Activated naive CD4-positive, alpha-beta T cell treated with anti-CD3 and anti-CD28 coated beads, Interleukin-2, amount 50 U/mL, for 72 hours (primary cell): ENCODE measurements around the gene APPBP2. TPM values are rescaled to one million over a fixed set of nuclear protein-coding genes. Genes with fewer than 3 reads are reported as not detected.
A peak's percentile ranks its signal among the peaks of the same experiment; 100 is the strongest.
"Not testable (repeated sequence)": the region's sequence is repeated elsewhere in the genome, so short reads cannot be mapped to it uniquely, and the experiment has no call there.

Experiments
- ATAC-seq, 2 donors: fragments of 150-1000 bp; cut with Tn5 transposase; 2 replicates each; pipeline ENCODE4 v1.10.0; 2021; ENCODE audit warnings: mild to moderate bottlenecking in 2 of 2, moderate library complexity in 2 of 2
- DNase-seq, 2 donors: peaks; one replicate each; pipeline ENCODE4 v3.0.0; 2021 to 2022; ENCODE audit warnings: low spot score in 2 of 2
- H3K27ac Mint-ChIP-seq, 2 donors: one replicate each; pipeline ENCODE4 v1.8.0; 2022; ENCODE audit warnings: mild to moderate bottlenecking in 2 of 2, mixed read lengths in 2 of 2
- H3K36me3 Mint-ChIP-seq, 2 donors: one replicate each; pipeline ENCODE4 v1.8.0; 2022; ENCODE audit warnings: mixed read lengths in 2 of 2
- H3K9me3 Mint-ChIP-seq, 2 donors: one replicate each; pipeline ENCODE4 v1.8.0; 2022; ENCODE audit warnings: mixed read lengths in 2 of 2
- total RNA-seq, 2 donors: library from RNA; stranded (reverse); gene quantifications; one replicate each; pipeline ENCODE4 v1.2.3, GENCODE V29; 2022

The APPBP2 gene
- total RNA-seq, 2 donors from 2014 or later = 24.5 to 28.8 TPM

DNA sequence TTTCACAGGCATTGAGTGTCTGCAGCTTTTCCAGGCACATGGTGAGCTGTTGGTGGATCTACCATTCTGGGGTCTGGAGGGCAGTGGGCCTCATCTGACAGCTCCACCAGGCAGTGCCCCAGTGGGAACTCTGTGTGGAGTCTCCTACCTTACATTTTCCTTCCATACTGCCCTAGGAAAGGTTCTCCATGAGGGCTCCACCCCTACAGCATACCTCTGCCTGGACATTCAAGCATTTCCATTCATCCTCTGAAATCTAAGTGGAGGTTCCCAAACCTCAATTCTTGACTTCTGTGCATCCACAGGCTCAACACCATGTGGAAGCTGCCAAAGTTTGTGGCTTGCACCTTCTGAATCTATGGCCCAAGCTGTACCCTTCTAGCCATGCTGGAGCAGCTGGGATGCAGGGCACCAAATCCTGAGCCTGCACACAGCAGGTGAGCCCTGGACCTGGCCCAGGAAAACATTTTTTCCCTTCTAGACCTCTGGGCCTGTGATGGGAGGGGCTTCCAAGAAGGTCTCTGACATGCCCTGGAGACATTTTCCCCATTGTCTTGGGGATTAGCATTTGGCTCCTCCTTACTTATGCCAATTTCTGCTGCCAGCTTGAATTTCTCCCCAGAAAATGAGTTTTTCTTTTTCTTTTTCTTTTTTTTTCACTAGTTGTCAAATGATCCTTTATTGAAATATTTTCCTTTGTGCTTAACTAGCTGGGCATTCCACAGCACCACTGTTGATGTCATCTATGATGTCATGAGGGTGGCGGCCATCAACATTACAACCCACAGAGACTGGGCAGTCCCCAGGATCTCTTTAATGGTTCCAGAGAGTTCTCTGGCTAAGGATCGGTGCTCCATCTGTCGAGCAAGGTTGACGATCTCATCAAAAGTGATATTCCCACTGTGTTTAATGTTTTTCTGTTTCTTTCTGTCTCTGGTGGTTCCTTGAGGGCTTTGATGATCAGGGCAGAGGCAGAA is 92.7 kb downstream of the APPBP2 start:
- not testable (repeated sequence) for H3K9me3 Mint-ChIP-seq, ATAC-seq, H3K36me3 Mint-ChIP-seq, DNase-seq
- H3K27ac Mint-ChIP-seq = peak overlapping the region; percentile 9 to 35

DNA sequence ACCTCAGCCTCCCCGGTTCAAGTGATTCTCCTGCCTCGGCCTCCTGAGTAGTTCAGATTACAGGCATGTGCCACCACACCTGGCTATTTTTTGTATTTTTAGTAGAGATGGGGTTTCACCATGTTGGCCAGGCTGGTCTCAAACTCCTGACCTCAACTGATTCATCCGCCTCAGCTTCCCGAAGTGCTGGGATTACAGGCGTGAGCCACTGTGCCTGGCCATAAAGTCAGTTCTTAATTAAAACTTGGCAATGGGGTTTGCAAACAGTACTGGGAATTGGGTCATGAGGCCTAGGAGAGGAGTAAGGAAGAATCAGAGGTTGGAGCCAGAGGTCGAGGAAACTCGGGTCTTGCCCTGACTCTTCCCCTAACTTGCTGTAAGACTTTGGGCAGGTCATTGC is 95.5 kb downstream of the APPBP2 start:
- not testable (repeated sequence) for H3K9me3 Mint-ChIP-seq, H3K27ac Mint-ChIP-seq, ATAC-seq, DNase-seq, H3K36me3 Mint-ChIP-seq

DNA sequence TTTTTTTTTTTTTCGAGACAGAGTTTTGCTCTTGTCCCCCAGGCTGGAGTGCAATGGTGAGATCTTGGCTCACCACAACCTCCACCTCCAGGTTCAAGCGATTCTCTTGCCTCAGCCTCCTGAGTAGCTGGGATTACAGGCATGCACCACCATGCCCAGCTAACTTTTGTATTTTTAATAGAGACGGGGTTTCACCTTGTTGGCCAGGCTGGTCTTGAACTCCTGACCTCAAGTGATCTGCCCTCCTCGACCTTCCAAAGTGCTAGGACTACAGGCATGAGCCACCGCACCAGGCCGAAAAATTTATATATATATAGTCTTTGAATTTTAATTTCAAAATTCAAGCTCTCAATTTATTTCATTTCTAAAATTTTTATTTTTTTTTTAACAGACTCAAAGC is 97.6 kb downstream of the APPBP2 start:
- ATAC-seq, H3K27ac Mint-ChIP-seq, H3K9me3 Mint-ChIP-seq, DNase-seq, H3K36me3 Mint-ChIP-seq: not testable (repeated sequence)

DNA sequence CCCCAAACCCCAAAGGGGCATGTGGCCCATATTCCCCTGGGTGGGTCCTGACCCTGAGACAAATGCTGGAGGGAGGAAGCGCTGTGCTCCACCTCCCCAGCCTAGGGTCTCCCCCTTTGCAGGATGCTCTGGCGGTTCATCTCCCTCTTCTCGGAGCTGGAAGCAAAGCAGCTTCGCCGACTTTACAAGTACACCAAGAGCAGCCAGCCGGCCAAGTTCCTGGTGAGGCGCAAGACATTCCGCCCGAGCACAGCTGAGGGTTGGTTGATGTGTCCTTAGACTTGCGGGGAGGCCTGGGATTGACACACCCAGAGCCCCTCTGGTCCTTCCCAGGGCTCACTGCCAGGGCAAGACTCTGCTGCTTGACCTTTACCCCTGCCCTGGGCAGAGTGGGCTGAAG is 99.4 kb downstream of the APPBP2 start:
- DNase-seq (no peak), ATAC-seq (no peak)
- H3K27ac Mint-ChIP-seq = no peak overlapping the region
- H3K9me3 Mint-ChIP-seq = no peaks in the 10 kb centered on the region
- H3K36me3 Mint-ChIP-seq = no peaks in the 10 kb centered on the region

DNA sequence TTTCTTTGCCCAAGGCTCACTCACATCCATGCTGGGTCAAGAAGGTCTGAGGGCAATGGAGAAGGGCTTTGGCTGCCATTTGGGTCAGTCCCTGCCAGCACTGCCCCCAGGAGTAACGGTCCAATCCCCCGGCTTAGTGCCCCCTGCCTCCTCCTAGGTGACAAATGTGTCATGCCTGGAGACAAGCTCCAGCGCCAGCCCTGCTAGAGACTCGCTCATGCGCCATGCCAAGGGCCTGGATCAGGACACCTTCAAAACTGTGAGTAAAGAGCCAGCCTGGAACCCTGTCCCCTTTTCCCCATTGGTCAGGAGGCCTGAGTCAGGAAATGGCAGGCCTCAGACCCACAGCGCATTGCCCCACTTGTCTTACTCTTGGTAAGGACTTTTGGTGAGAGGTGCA is 100.4 kb downstream of the APPBP2 start:
- ATAC-seq = no peak
- no peaks in the 10 kb centered on the region for H3K9me3 Mint-ChIP-seq
- no peak overlapping the region for H3K27ac Mint-ChIP-seq
- no peaks in the 10 kb centered on the region for H3K36me3 Mint-ChIP-seq
- DNase-seq = no peak

DNA sequence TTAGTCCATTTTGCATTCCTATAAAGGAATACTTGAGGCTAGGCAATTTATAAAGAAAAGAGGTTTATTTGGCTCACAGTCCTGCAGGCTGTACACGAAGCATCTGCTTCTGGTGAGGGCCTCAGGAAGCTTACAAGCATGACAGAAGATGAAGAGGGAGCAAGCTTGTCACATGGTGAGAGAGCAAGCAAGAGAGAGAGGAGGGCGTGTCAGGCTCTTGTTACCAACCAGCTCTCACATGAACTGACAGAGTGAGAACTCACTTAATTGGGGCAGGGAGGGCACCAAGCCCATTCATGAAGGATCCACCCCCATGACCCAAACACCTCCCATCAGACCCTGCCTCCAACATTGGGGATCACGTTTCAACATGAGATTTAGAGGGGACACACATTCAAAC is 102.2 kb downstream of the APPBP2 start:
- no peaks in the 10 kb centered on the region for H3K36me3 Mint-ChIP-seq
- no peak for DNase-seq

DNA sequence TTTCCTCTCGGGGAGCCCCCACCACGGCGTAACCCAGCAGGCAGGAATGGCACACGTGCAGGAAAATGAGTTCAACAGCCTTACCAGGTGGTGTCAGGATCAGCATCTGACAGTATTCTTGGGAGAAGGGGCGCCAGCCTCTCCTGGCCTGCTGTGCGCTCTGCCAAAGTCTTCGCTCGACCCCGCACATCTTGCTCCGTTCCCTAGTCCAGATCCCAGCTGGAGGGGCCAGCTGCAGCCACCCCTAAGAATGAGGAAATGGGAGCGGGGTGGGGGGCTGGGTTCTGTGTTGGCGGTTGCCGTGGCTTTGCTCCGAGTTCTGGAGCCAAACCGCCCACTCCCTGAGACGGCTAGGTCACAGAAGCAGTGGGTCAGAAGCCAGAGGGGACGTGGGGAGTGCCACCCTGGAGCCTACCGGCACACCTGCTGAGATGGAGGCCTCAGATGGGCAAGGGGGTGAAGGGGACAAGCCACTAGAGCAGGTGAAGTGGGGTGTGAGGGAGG is 103.8 kb downstream of the APPBP2 start, which contains the start of gene CHCT1:
CHCT1 (plus strand) TSS at position 328 of the 504 bp plus-strand sequence; CDS start at position 432, 104 bp downstream.
- H3K36me3 Mint-ChIP-seq = no peaks in the 10 kb centered on the region
- DNase-seq (no peak), ATAC-seq (no peak)
- H3K9me3 Mint-ChIP-seq = peaks cover 0 to 4% of the 10 kb centered on the region in 2 donors
- peak within 1 kb of the TSS; percentile 80 to 84 for H3K27ac Mint-ChIP-seq

More for the DNA sequence above, 102.2 kb downstream of the APPBP2 start:
- H3K9me3 Mint-ChIP-seq = peaks cover 0 to 4% of the 10 kb centered on the region in 2 donors
- H3K27ac Mint-ChIP-seq = no peak overlapping the region
- ATAC-seq = no peak

DNA sequence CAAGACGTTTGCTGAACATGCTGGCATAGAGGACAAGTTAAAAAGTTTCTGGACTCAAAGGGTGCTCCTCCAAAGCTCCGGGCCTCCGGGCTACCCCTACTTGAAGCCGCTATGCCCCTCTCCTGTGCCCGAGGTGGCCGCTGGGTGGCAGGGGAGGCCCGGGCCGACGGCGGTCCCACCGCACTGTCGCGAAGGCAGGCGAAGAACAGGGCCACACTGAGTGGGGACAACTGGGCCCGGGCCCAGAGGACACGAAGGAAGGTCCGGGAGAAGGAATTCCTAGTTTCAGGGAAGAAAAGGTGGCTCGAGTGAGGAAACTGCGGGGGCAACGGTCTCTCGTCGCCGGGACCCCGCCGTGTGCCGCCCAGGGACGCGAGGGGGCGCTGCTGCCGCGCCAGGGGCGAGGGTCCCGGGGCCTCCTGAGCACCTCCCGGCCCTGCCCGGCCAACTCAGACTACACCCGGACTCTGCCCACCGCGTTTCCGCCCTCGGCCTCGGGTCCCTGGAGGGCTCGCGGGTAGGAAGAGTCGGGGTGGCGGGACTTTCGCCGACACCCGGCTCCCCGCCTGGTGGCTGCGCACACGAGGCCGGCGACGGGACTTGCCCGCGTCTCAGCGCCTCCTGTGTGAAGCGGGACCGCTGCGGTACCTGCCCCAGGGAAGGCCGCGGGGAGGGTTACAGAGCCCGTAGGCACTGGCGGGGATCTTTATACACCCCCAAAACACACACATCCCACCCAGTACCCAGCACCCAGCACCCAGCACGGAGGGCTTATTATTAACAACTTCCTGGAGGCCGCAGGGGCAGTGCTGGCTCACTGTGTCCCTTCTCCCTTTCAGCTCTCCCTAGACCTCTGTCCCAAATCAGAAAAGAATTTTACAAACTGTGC is 104.5 kb downstream of the APPBP2 start:
- DNase-seq = peak; percentile 79 to 85
- peaks cover 0 to 4% of the 10 kb centered on the region in 2 donors for H3K9me3 Mint-ChIP-seq
- ATAC-seq = peak; percentile 97
- peak overlapping the region; percentile 80 to 84 for H3K27ac Mint-ChIP-seq
- no peaks in the 10 kb centered on the region for H3K36me3 Mint-ChIP-seq

DNA sequence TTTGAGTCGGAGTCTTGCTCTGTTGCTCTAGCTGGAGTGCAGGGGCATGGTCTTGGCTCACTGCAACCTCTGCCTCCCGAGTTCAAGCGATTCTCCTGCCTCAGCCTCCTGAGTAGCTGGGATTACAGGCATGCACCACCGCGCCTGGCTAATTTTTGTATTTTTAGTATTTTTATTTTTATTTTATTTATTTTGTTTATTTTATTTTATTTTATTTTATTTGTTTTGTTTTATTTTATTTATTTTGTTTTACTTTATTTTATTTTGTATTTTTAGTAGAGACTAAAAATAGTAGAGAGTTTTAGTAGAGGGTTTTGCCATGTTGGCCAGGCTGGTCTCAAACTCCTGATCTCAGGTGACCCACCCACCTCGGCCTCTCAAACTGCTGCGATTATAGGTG is 106.2 kb downstream of the APPBP2 start:
- not testable (repeated sequence) for H3K36me3 Mint-ChIP-seq, ATAC-seq, H3K9me3 Mint-ChIP-seq, DNase-seq, H3K27ac Mint-ChIP-seq

DNA sequence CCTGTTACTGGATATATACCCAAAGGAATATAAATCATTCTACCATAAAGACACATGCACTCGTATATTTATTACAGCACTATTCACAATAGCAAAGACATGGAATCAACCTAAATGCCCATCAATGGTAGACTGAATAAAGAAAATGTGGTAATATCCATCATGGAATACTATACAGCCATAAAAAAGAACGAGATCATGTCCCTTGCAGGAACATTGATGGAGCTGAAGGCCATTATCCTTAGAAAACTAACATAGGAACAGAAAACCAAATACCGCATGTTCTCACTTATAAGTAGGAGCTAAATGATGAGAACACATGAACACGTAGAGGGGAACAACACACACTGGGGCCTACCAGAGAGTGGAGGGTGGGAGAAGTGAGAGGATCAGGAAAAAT is 107.0 kb downstream of the APPBP2 start:
- not testable (repeated sequence) for H3K27ac Mint-ChIP-seq, H3K36me3 Mint-ChIP-seq, ATAC-seq, DNase-seq, H3K9me3 Mint-ChIP-seq

DNA sequence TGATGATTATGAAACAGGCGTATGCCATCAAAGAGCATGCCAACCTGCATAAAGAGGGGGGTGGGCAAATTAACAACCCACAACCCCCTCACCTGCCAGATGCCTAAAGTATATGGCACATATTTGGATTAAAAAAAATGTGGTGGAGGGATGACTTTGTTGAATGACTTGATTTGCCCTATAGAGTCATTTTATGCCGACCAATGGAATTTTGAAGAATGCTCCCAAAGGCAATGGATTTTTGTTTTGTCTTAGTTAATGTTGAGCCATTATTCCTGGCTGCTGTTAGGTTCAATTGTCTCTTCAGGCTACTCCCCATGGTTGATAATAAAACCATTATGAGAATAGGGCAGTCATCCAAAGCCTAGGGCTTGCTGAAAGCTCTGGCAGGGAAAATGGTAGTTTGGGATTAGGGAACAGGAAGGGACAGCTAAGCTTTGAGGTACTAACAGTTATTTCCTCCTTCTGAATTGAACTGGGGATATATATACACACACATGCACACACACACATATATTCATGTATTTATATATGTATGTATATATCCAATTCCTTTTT is 109.6 kb downstream of the APPBP2 start:
- no peak overlapping the region for H3K27ac Mint-ChIP-seq
- no peak for DNase-seq
- H3K36me3 Mint-ChIP-seq = no peaks in the 10 kb centered on the region
- H3K9me3 Mint-ChIP-seq = peaks cover 0 to 4% of the 10 kb centered on the region in 2 donors
- ATAC-seq = no peak

DNA sequence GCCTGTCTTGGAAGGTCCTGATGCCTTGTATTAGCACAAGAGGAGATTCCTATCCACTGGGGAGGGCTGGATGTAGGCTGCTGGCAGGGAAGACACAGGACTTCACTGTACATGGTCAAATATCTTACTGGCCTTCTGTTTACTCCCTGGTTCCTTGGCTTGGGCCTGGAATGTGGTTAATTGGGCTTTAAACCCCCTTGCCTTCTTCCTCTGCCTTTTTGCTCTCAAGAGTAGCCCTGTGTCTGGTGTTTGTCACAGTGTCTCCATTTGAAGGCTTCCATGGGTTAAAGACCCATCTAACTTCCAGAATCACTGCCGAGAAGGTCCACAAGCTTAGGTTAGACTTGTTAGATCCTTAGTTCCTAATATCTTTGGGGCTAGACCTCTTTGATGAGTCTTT is 110.9 kb downstream of the APPBP2 start:
- peaks cover 0 to 4% of the 10 kb centered on the region in 2 donors for H3K9me3 Mint-ChIP-seq
- DNase-seq (no peak), ATAC-seq (no peak)
- no peaks in the 10 kb centered on the region for H3K36me3 Mint-ChIP-seq
- no peak overlapping the region for H3K27ac Mint-ChIP-seq

DNA sequence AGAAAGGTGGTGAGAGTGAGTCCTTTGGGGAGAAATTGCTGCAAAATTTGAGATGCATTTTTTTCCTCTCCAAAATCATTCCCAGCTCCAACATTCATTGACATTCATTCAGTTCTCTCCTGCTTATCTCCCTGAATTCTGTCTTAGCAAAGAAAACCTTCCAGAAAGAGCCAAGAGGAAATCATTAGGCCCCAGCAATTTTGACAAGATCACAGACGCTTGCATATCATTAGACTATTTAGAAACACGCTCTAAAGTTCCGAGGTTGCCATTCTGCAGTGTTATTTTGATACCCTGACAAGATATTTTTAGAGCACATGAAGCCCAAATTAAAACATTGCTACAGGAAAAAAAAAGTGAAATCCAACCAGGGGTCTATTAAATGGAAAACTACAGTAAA is 113.3 kb downstream of the APPBP2 start:
- Mint-ChIP-seq H3K9me3 (no peaks in the 10 kb centered on the region), H3K27ac (no peak overlapping the region), H3K36me3 (no peaks in the 10 kb centered on the region)
- DNase-seq = no peak
- ATAC-seq = no peak

DNA sequence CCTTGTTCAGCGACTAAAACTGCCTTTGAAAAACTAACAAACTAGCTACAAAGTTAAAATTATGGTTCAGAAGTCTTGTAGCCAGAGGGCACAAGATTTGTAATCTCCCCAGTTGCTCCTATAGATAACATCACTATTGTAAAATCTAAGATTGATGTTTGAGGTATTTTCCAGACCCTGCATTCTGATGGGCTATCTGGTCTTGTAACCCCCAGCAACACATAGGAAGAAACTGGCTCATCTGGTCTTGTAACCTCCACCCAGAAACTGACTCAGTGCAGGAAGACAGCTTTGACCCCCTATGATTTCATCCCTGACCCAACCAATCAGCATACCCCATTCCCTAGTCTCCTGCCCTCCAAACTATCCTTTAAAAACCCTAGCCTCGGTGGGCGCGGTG is 116.0 kb downstream of the APPBP2 start:
- Mint-ChIP-seq H3K9me3 (no peaks in the 10 kb centered on the region), H3K36me3 (no peaks in the 10 kb centered on the region), H3K27ac (no peak overlapping the region)
- DNase-seq (no peak), ATAC-seq (no peak)

DNA sequence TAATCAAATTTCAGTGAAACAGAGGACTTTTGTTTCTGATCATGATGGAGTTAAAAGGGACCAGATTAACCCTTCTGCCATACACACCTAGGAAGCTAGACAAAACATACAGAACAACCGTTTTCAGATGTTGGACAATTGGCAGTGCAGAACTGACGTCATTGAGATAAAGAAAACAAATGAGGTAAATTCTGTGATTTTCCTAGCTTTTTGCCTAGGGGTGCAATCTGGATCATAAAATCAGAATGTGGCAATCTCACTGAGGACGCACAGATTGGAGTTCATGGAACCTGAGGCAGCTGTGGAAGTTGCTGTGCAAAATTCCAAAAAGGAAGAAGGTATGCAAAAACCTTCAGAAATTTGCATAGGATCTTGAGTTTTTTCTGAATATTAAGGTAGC is 119.2 kb downstream of the APPBP2 start:
- H3K9me3 Mint-ChIP-seq = no peaks in the 10 kb centered on the region

DNA sequence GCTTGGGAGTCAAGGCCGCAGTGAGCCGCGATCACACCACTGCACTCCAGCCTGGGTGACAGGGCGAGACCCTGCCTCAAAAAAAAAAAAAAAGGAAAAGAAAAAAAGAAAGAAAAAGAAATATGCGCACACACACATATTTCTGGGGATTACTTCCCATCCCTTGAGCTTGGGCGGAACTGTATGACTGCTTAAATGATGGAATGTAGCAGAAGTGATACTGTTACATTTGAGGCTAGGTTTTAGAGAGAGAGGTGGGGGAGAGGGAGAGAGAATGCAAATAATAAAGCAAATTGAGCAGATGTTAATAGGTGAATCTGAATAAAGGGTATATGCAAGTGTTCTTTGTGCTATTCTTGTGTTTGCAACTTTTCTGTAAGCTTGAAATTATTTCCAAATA is 122.1 kb downstream of the APPBP2 start:
- ATAC-seq (no peak), DNase-seq (no peak)
- no peaks in the 10 kb centered on the region for H3K9me3 Mint-ChIP-seq
- no peaks in the 10 kb centered on the region for H3K36me3 Mint-ChIP-seq
- H3K27ac Mint-ChIP-seq = no peak overlapping the region

More for the DNA sequence above, 119.2 kb downstream of the APPBP2 start:
- Mint-ChIP-seq H3K36me3 (no peaks in the 10 kb centered on the region), H3K27ac (no peak overlapping the region)
- DNase-seq (no peak), ATAC-seq (no peak)

DNA sequence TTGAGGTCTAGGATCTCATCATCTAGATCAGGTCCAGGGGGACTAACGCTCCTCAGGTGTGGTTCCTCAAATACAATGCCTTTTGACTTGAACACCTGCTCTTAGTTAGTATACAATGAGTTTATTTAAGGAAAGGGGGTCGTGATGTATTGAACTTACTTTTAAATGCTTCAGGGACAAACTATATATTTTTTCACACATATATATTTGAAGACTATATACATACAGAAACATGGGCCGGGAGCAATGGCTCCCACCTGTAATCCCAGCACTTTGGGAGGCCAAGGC is 122.6 kb downstream of the APPBP2 start:
- ATAC-seq (no peak), DNase-seq (no peak)
- H3K36me3 Mint-ChIP-seq = no peaks in the 10 kb centered on the region
- H3K27ac Mint-ChIP-seq = no peak overlapping the region
- H3K9me3 Mint-ChIP-seq = no peaks in the 10 kb centered on the region
